Activated CD4-positive, alpha-beta T cell treated with anti-CD3 and anti-CD28 coated beads, Interleukin-2, amount 10 ng/mL, durations not matched to agents 7 days and 5 days (primary cell): Measurements from ENCODE around the gene PDGFC. TPM values are rescaled to one million over a fixed set of nuclear protein-coding genes. Genes with fewer than 3 reads are reported as not detected.

Experiments
- CTCF ChIA-PET: fragments of 350-600 bp; sonication (Branson Sonifier 250); formaldehyde crosslinking; loops from one replicate; lab custom pipeline; 2021; ENCODE audit warnings: antibody characterized with exemption; lab: Charles Lee
- POLR2A ChIA-PET: fragments of 350-600 bp; sonication (Branson Sonifier 250); formaldehyde crosslinking; loops from one replicate; lab custom pipeline; 2021; ENCODE audit warnings: antibody characterized with exemption; lab: Charles Lee
- DNase-seq: peaks from one replicate; pipeline ENCODE4 v3.0.0-alpha.2; 2020
- H3K27ac Mint-ChIP-seq: one replicate; pipeline ENCODE4 v1.8.0; 2021; ENCODE audit warnings: mild to moderate bottlenecking, moderate library complexity, mixed read lengths
- H3K27me3 Mint-ChIP-seq: one replicate; pipeline ENCODE4 v1.8.0; 2021; ENCODE audit warnings: mixed read lengths
- H3K36me3 Mint-ChIP-seq: one replicate; pipeline ENCODE4 v1.8.0; 2021; ENCODE audit warnings: low read depth, mixed read lengths
- H3K4me1 Mint-ChIP-seq: one replicate; pipeline ENCODE4 v1.8.0; 2021; ENCODE audit warnings: mixed read lengths
- H3K4me3 Mint-ChIP-seq: one replicate; pipeline ENCODE4 v1.8.0; 2021; ENCODE audit warnings: mild to moderate bottlenecking, moderate library complexity, mixed read lengths
- H3K9me3 Mint-ChIP-seq: one replicate; pipeline ENCODE4 v1.8.0; 2021; ENCODE audit warnings: mixed read lengths
- total RNA-seq, 2 experiments: library from RNA; stranded (reverse); gene quantifications; one replicate each; pipeline ENCODE4 v1.2.3, GENCODE V29; 2021

The PDGFC gene
- total RNA-seq, 2 experiments from 2014 or later, result not detected

GRCh38 chr4:156969911-156970310 lies 1.7 kb downstream of the PDGFC start:
- ChIA-PET CTCF (no interaction called here), POLR2A (no interaction called here)
- DNase-seq, result no peak
- no peak overlapping the region for H3K4me3 Mint-ChIP-seq
- H3K36me3 Mint-ChIP-seq, result no peaks in the 10 kb centered on the region
- H3K4me1 Mint-ChIP-seq, result peaks cover 4% of the 10 kb centered on the region
- H3K9me3 Mint-ChIP-seq, result no peaks in the 10 kb centered on the region
- no peak overlapping the region for H3K27ac Mint-ChIP-seq
- H3K27me3 Mint-ChIP-seq, result peaks cover 56% of the 10 kb centered on the region

DNA sequence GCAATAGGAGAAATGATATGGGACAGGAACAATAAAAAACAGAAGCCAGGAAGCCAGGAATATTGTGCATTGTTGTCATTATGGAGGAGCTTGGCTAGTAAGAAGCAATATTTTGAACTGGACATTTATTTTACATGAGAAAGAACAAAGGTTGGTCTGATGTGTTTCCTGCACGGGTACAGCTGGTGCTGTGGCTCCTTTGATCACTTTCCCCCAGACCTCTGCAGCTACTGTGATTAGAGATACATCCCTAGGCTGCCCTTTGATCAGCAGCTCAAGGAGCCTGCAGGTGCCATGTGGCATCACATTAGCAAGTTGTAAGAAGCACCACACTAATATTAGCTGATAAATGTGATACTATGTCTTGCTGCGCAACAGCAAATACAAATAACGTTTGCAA lies 2.5 kb downstream of the PDGFC start:
- no peaks in the 10 kb centered on the region for H3K36me3 Mint-ChIP-seq
- ChIA-PET POLR2A (no interaction called here), CTCF (interaction anchor here (0.5 to 1.0 kb wide), 2 partner anchors 17 to 183 kb away, joined by 3 read pairs; no protein-coding TSS in a partner anchor)
- H3K27ac Mint-ChIP-seq, result peak overlapping the region; percentile 31
- H3K9me3 Mint-ChIP-seq, result no peaks in the 10 kb centered on the region
- no peak for DNase-seq
- H3K4me1 Mint-ChIP-seq, result peaks cover 4% of the 10 kb centered on the region
- peaks cover 56% of the 10 kb centered on the region for H3K27me3 Mint-ChIP-seq
- no peak overlapping the region for H3K4me3 Mint-ChIP-seq

- CTCF ChIA-PET, result interaction anchor here (1.0 kb wide), 1 partner anchor 16 kb away, joined by 3 read pairs; no protein-coding TSS in a partner anchor
- no peaks in the 10 kb centered on the region for H3K36me3 Mint-ChIP-seq
- peaks cover 50% of the 10 kb centered on the region for H3K27me3 Mint-ChIP-seq
- H3K4me1 Mint-ChIP-seq, result peaks cover 4% of the 10 kb centered on the region
- POLR2A ChIA-PET, result no interaction called here
- H3K9me3 Mint-ChIP-seq, result no peaks in the 10 kb centered on the region
- peak; percentile 51 for DNase-seq
- H3K4me3 Mint-ChIP-seq, result no peak overlapping the region
- no peak overlapping the region for H3K27ac Mint-ChIP-seq
Observed at GRCh38 chr4:156968479-156968984, 3.1 kb downstream of the PDGFC start.

DNA sequence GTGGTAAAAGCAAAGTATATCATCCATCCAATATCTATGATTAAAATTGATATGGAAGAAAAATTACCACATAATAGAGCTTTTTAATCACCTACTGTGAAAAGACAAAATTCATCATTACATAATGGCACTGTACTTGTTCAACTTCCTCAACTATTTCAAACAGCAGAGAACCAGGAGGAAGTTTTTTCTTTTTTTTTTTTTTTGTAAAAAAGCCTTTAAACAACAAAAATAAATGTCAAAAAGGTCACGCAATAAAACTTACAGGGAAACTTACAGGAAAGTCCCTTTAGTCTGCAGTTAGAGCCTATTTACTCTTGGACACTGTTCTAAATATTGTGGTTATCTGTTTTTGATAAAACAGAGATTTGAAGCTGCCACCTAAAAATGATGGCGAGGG lies 4.8 kb downstream of the PDGFC start:
- H3K9me3 Mint-ChIP-seq, result no peaks in the 10 kb centered on the region
- DNase-seq, result no peak
- H3K4me1 Mint-ChIP-seq, result peaks cover 4% of the 10 kb centered on the region
- no peak overlapping the region for H3K27ac Mint-ChIP-seq
- ChIA-PET POLR2A (no interaction called here), CTCF (no interaction called here)
- H3K4me3 Mint-ChIP-seq, result no peak overlapping the region
- H3K27me3 Mint-ChIP-seq, result peaks cover 36% of the 10 kb centered on the region
- no peaks in the 10 kb centered on the region for H3K36me3 Mint-ChIP-seq

- DNase-seq, result no peak
- Mint-ChIP-seq H3K36me3 (no peaks in the 10 kb centered on the region), H3K4me1 (no peaks in the 10 kb centered on the region), H3K27ac (no peak overlapping the region), H3K4me3 (no peak overlapping the region), H3K27me3 (peaks cover 8% of the 10 kb centered on the region), H3K9me3 (no peaks in the 10 kb centered on the region)
- ChIA-PET POLR2A (no interaction called here), CTCF (no interaction called here)
Observed at GRCh38 chr4:156963419-156963818, 8.2 kb downstream of the PDGFC start.

DNA sequence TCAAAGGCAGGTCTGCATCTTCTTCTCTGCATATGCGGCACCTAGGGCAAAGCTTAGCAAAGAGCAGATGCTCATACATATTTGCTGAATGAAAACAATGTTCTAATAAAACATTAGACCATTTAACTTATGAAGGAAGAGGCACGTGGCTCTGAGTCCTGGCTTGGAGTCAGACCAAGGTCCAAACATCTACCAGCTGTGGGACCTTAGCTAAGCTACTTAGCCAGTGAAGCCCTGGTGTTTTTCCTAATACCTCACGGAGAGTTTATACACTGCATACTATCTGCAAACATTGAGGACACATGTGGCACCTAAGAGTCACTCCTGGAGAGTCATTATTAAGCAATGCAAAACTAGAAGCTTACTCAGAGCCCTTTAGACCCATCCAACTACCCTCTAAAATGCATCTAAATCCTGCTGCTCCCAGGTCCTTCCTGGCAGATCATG lies 9.0 kb downstream of the PDGFC start:
- no peak for DNase-seq
- peaks cover 5% of the 10 kb centered on the region for H3K27me3 Mint-ChIP-seq
- CTCF ChIA-PET, result no interaction called here
- H3K9me3 Mint-ChIP-seq, result no peaks in the 10 kb centered on the region
- no peaks in the 10 kb centered on the region for H3K4me1 Mint-ChIP-seq
- no peaks in the 10 kb centered on the region for H3K36me3 Mint-ChIP-seq
- no peak overlapping the region for H3K27ac Mint-ChIP-seq
- no peak overlapping the region for H3K4me3 Mint-ChIP-seq
- POLR2A ChIA-PET, result no interaction called here

DNA sequence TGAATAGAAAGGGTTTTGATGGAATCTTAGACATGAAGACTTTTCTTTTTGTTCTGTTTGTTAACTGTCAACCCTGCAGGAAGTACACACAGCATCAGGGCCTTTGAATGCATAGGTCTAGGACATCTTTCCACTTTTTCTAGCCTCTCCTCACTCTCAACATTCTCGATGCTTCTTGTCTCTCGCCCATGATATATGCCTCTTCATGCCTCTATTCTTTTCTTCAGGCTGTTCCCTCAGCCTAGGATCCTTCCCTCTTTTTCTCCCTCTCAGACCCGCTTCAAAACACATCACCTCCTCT lies 9.6 kb downstream of the PDGFC start:
- ChIA-PET POLR2A (no interaction called here), CTCF (no interaction called here)
- Mint-ChIP-seq H3K27ac (no peak overlapping the region), H3K9me3 (no peaks in the 10 kb centered on the region), H3K36me3 (no peaks in the 10 kb centered on the region), H3K4me3 (no peak overlapping the region), H3K4me1 (no peaks in the 10 kb centered on the region), H3K27me3 (no peaks in the 10 kb centered on the region)
- DNase-seq, result no peak

GRCh38 chr4:156961196-156962057 lies 10.2 kb downstream of the PDGFC start:
- CTCF ChIA-PET, result no interaction called here
- POLR2A ChIA-PET, result no interaction called here
- no peak for DNase-seq
- H3K4me3 Mint-ChIP-seq, result no peak overlapping the region
- no peaks in the 10 kb centered on the region for H3K36me3 Mint-ChIP-seq
- no peaks in the 10 kb centered on the region for H3K9me3 Mint-ChIP-seq
- no peaks in the 10 kb centered on the region for H3K4me1 Mint-ChIP-seq
- no peak overlapping the region for H3K27ac Mint-ChIP-seq
- no peaks in the 10 kb centered on the region for H3K27me3 Mint-ChIP-seq

GRCh38 chr4:156959298-156959702 lies 12.3 kb downstream of the PDGFC start:
- ChIA-PET CTCF (no interaction called here), POLR2A (no interaction called here)
- H3K4me1 Mint-ChIP-seq, result no peaks in the 10 kb centered on the region
- H3K4me3 Mint-ChIP-seq, result no peak overlapping the region
- no peak for DNase-seq
- H3K27ac Mint-ChIP-seq, result no peak overlapping the region
- no peaks in the 10 kb centered on the region for H3K27me3 Mint-ChIP-seq
- H3K9me3 Mint-ChIP-seq, result no peaks in the 10 kb centered on the region
- H3K36me3 Mint-ChIP-seq, result no peaks in the 10 kb centered on the region

DNA sequence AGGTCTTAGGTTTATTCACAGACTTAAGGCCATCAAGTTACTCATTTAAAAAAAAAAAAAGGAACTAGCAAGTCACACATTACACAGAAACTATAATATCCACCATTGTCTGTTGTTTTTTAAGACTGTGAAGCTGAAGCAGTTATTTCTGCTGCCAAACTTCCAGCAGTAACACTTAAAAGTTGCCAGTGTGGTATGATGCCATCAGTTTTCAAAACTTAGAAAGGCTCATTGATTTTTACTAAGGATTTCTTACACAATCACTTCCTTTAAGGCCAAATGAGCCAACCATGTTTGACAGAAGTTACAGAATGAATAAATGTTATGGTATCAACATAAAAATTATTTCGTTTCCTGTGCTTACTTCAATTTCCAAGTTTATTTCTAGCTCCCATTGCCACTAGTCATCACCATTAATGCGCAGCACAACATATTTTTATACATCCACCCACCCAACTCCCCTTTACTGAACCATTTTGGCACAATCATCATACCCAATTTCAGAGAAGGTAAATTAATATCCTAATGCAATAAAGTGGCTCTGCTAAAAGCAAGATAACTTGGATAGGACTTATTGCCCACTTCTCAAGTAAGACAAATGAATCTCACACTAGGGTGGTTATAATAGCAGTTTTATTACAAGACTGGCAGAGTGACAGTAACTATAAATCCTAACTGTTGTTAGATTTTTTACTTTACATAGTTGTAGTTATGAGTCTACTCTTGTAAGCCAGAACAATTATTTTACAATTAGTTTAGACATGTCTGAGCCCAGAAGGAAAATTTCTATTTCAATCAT lies 13.1 kb downstream of the PDGFC start:
- Mint-ChIP-seq H3K27ac (no peak overlapping the region), H3K27me3 (no peaks in the 10 kb centered on the region), H3K36me3 (no peaks in the 10 kb centered on the region), H3K4me3 (no peak overlapping the region), H3K9me3 (no peaks in the 10 kb centered on the region), H3K4me1 (no peaks in the 10 kb centered on the region)
- no peak for DNase-seq
- POLR2A ChIA-PET, result no interaction called here
- CTCF ChIA-PET, result no interaction called here

DNA sequence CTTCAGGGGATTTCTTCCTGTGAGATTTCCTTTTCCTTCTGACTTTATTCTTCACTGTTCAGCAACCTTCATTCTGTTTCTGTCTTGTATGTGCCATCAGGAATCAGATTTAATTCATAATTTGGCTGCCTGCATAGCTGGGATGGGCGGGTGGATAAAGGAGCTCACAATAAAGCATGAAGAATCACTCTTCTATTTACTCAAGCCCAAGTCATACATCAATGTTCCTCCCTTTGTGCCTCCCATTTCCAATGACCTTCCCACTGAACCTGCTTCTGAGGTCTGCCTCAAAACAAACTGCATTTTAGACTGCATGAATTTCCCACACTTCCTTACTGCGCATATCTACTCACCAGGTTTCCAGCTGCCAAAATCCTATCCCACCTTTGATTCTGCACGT lies 14.0 kb downstream of the PDGFC start:
- POLR2A ChIA-PET, result no interaction called here
- no peaks in the 10 kb centered on the region for H3K27me3 Mint-ChIP-seq
- no peak overlapping the region for H3K4me3 Mint-ChIP-seq
- H3K27ac Mint-ChIP-seq, result no peak overlapping the region
- no peak for DNase-seq
- H3K36me3 Mint-ChIP-seq, result no peaks in the 10 kb centered on the region
- CTCF ChIA-PET, result no interaction called here
- H3K9me3 Mint-ChIP-seq, result no peaks in the 10 kb centered on the region
- H3K4me1 Mint-ChIP-seq, result no peaks in the 10 kb centered on the region

GRCh38 chr4:156956826-156957368 lies 14.7 kb downstream of the PDGFC start:
- Mint-ChIP-seq H3K27me3 (no peaks in the 10 kb centered on the region), H3K4me3 (no peak overlapping the region), H3K36me3 (no peaks in the 10 kb centered on the region), H3K4me1 (no peaks in the 10 kb centered on the region), H3K27ac (no peak overlapping the region), H3K9me3 (no peaks in the 10 kb centered on the region)
- no peak for DNase-seq
- POLR2A ChIA-PET, result no interaction called here
- CTCF ChIA-PET, result no interaction called here

- DNase-seq, result no peak
- Mint-ChIP-seq H3K4me1 (no peaks in the 10 kb centered on the region), H3K27ac (no peak overlapping the region), H3K4me3 (no peak overlapping the region), H3K9me3 (no peaks in the 10 kb centered on the region), H3K36me3 (no peaks in the 10 kb centered on the region), H3K27me3 (no peaks in the 10 kb centered on the region)
- CTCF ChIA-PET, result interaction anchor here (0.5 kb wide), 1 partner anchor 74 kb away, joined by 3 read pairs; no protein-coding TSS in a partner anchor
- POLR2A ChIA-PET, result no interaction called here
Observed at GRCh38 chr4:156956359-156956758, 15.2 kb downstream of the PDGFC start.
